Osteoblast (primary cell): ENCODE measurements around the gene BRICD5. TPM values are rescaled to one million over a fixed set of nuclear protein-coding genes. Genes with fewer than 3 reads are reported as not detected.
A peak's percentile ranks its signal among the peaks of the same experiment; 100 is the strongest.

Experiments
- DNase-seq: peaks from one replicate; pipeline ENCODE4 v3.0.0; 2011; ENCODE audit warnings: low spot score, mixed read lengths; ENCODE audit not compliant: insufficient read length; ENCODE audit errors: missing footprints
- H2AFZ ChIP-seq: 2 replicates; pipeline ENCODE4 v1.6.0; 2011; ENCODE audit warnings: mild to moderate bottlenecking, low read length
- H3K27ac ChIP-seq: 2 replicates; pipeline ENCODE4 v1.5.1; 2011; ENCODE audit warnings: mild to moderate bottlenecking, low read depth, low read length, moderate library complexity
- H3K27me3 ChIP-seq: 2 replicates; pipeline ENCODE4 v1.6.0; 2012; ENCODE audit warnings: mild to moderate bottlenecking, control low read depth, inconsistent platforms, low read length, moderate library complexity; ENCODE audit not compliant: insufficient read depth
- H3K36me3 ChIP-seq: 2 replicates; pipeline ENCODE4 v1.5.1; 2011; ENCODE audit warnings: mild to moderate bottlenecking, low read length, control low read depth, moderate library complexity; ENCODE audit not compliant: insufficient read depth
- H3K4me1 ChIP-seq: 2 replicates; pipeline ENCODE4 v1.5.1; 2011; ENCODE audit warnings: mild to moderate bottlenecking, low read length, control low read depth, moderate library complexity; ENCODE audit not compliant: insufficient read depth
- H3K4me2 ChIP-seq: 2 replicates; pipeline ENCODE4 v1.6.0; 2011; ENCODE audit warnings: mild to moderate bottlenecking, low read length; ENCODE audit not compliant: insufficient read depth
- H3K4me3 ChIP-seq: fragments of 200-600 bp; sonication (generic); 3 replicates; pipeline ENCODE4 v1.5.1; 2012; ENCODE audit warnings: mild to moderate bottlenecking, low read length, inconsistent platforms; ENCODE audit not compliant: insufficient read depth
- H3K79me2 ChIP-seq: 2 replicates; pipeline ENCODE4 v1.6.0; 2012; ENCODE audit warnings: mild to moderate bottlenecking, low read length, control low read depth, inconsistent platforms; ENCODE audit not compliant: insufficient read depth
- H3K9me3 ChIP-seq: 2 replicates; pipeline ENCODE4 v1.5.1; 2011; ENCODE audit warnings: low read depth, low read length, control low read depth
- H4K20me1 ChIP-seq: 2 replicates; pipeline ENCODE4 v1.6.0; 2012; ENCODE audit warnings: mild to moderate bottlenecking, low read length, control low read depth; ENCODE audit not compliant: insufficient read depth
- CTCF ChIP-seq: IDR thresholded peaks from 2 replicates; pipeline ENCODE4 v1.5.1; 2011; ENCODE audit warnings: mild to moderate bottlenecking, low read depth, low read length, moderate library complexity; ENCODE audit errors: extremely low read depth
- total RNA-seq: library from RNA; depleted of rRNA; stranded (reverse); fragments of >200 nt; gene quantifications from 2 replicates; pipeline ENCODE4 v1.2.3, GENCODE V29; 2012

BRICD5 gene
- total RNA-seq, 1 donor: 2.5 TPM

GRCh38 chr16:2214719-2214968, 4.0 kb upstream of the BRICD5 start, which contains the start of gene PGP:
PGP (minus strand) TSS chr16:2214840; CDS start chr16:2214777, 63 bp downstream.
- H3K27ac ChIP-seq: peak within 1 kb of the TSS; percentile 88
- H3K9me3 ChIP-seq: no peaks in the 10 kb centered on the region
- H3K36me3 ChIP-seq: peaks cover 4% of the 10 kb centered on the region
- H3K4me3 ChIP-seq: peak within 1 kb of the TSS; percentile 81
- H3K4me1 ChIP-seq: peaks cover 17% of the 10 kb centered on the region
- no peak for DNase-seq
- H3K4me2 ChIP-seq: peak within 1 kb of the TSS; percentile 100
- peaks cover 28% of the 10 kb centered on the region for H3K79me2 ChIP-seq
- H4K20me1 ChIP-seq: no peaks in the 10 kb centered on the region
- no peak for TF ChIP-seq CTCF
- peak within 1 kb of the TSS; percentile 95 for H2AFZ ChIP-seq
- H3K27me3 ChIP-seq: no peaks in the 10 kb centered on the region

GRCh38 chr16:2213817-2214718, 3.4 kb upstream of the BRICD5 start:
- Histone ChIP-seq H3K4me3 (peak overlapping the region; percentile 80), H3K36me3 (peaks cover 5% of the 10 kb centered on the region), H3K79me2 (peaks cover 28% of the 10 kb centered on the region), H2AFZ (peak overlapping the region; percentile 65), H3K4me2 (peak overlapping the region; percentile 75), H3K27me3 (no peaks in the 10 kb centered on the region), H4K20me1 (no peaks in the 10 kb centered on the region), H3K4me1 (peaks cover 17% of the 10 kb centered on the region), H3K27ac (peak overlapping the region; percentile 53), H3K9me3 (no peaks in the 10 kb centered on the region)
- peak; percentile 92 for DNase-seq
- TF ChIP-seq CTCF: no peak

GRCh38 chr16:2212362-2213324, 2.0 kb upstream of the BRICD5 start:
- Histone ChIP-seq H3K79me2 (peaks cover 33% of the 10 kb centered on the region), H4K20me1 (no peaks in the 10 kb centered on the region), H3K4me3 (peak overlapping the region; percentile 80), H3K36me3 (peaks cover 12% of the 10 kb centered on the region), H3K27me3 (no peaks in the 10 kb centered on the region), H2AFZ (no peak overlapping the region), H3K27ac (no peak overlapping the region), H3K4me2 (peak overlapping the region; percentile 75), H3K9me3 (no peaks in the 10 kb centered on the region), H3K4me1 (peaks cover 17% of the 10 kb centered on the region)
- no peak for TF ChIP-seq CTCF
- DNase-seq: peak; percentile 94

GRCh38 chr16:2211923-2212347, 1.3 kb upstream of the BRICD5 start:
- no peak overlapping the region for H3K4me2 ChIP-seq
- peaks cover 39% of the 10 kb centered on the region for H3K79me2 ChIP-seq
- peaks cover 19% of the 10 kb centered on the region for H3K36me3 ChIP-seq
- H3K4me1 ChIP-seq: peaks cover 17% of the 10 kb centered on the region
- no peaks in the 10 kb centered on the region for H3K27me3 ChIP-seq
- TF ChIP-seq CTCF: no peak
- no peak for DNase-seq
- H3K4me3 ChIP-seq: no peak overlapping the region
- H4K20me1 ChIP-seq: no peaks in the 10 kb centered on the region
- H3K9me3 ChIP-seq: no peaks in the 10 kb centered on the region
- no peak overlapping the region for H2AFZ ChIP-seq
- H3K27ac ChIP-seq: no peak overlapping the region
